Measurements from ENCODE around the gene PDGFD. TPM values are rescaled to one million over a fixed set of nuclear protein-coding genes. Genes with fewer than 3 reads are reported as not detected.

PDGFD gene
- total RNA-seq, 1 experiment from 2014 or later = 1.7 TPM

DNA sequence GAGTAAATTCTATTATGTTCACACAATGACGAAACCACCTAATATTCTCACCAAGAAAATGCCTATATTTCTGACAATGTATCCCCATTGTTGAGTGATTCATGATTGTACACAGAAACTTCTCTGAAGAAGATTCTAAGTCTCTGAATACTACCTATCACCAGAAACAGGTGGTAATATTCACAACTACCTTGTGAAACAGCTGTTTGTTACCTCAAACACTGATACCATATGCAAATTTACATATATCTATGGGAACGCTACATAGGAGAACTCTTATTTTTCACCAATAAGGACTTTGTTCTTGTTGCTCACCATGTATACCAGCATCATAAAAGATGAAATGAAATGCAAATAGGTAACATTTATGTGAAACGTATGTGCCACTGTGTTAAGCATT is 59.3 kb downstream of the PDGFD start:
- Histone ChIP-seq H2BK120ac (ENCODE audit: low read depth, low read length, poor library complexity, severe bottlenecking) (no peak overlapping the region), H3K4me1 (ENCODE audit: insufficient read depth, low read length) (no peaks in the 10 kb centered on the region), H3K14ac (ENCODE audit: insufficient read depth, low read length) (no peak overlapping the region), H3T11ph (ENCODE audit: low read length) (no peak overlapping the region), H2BK20ac (ENCODE audit: low read depth, low read length, poor library complexity, severe bottlenecking) (no peak overlapping the region), H2BK5ac (ENCODE audit: insufficient read length, low read length) (no peak overlapping the region), H3K79me2 (ENCODE audit: insufficient read depth, low read length) (no peaks in the 10 kb centered on the region), H3K4me2 (ENCODE audit: insufficient read depth, insufficient read length, low read length) (no peak overlapping the region), H4K91ac (ENCODE audit: insufficient read length, low read depth, low read length) (no peak overlapping the region), H3K23ac (ENCODE audit: insufficient read length, low read depth, low read length) (no peak overlapping the region), H3K18ac (ENCODE audit: insufficient read length, low read depth, low read length) (no peak overlapping the region), H3K23me2 (ENCODE audit: insufficient read length, low read depth, low read length, poor library complexity, severe bottlenecking) (no peaks in the 10 kb centered on the region), H2AFZ (ENCODE audit: low read length) (no peak overlapping the region), H2BK15ac (ENCODE audit: low read depth, low read length) (no peak overlapping the region), H2AK5ac (ENCODE audit: insufficient read length, low read length) (no peak overlapping the region), H2BK12ac (ENCODE audit: insufficient read length, low read depth, low read length) (no peak overlapping the region), H3K4ac (ENCODE audit: low read depth, low read length) (no peak overlapping the region), H3K56ac (ENCODE audit: insufficient read length, low read depth, low read length) (no peak overlapping the region), H4K8ac (replicated peaks; ENCODE audit: insufficient read length, low read depth, low read length) (no peak overlapping the region), H3K27ac (ENCODE audit: insufficient read length, low read depth, low read length) (no peak overlapping the region), H3K9me3 (ENCODE audit: control insufficient read depth, low read depth, low read length) (no peaks in the 10 kb centered on the region), H3K27me3 (ENCODE audit: insufficient read depth, low read length) (no peaks in the 10 kb centered on the region), H3K9ac (ENCODE audit: extremely low read depth, insufficient read length, low read length) (no peak overlapping the region), H4K20me1 (ENCODE audit: control insufficient read depth, insufficient read depth, insufficient read length) (no peaks in the 10 kb centered on the region), H4K5ac (ENCODE audit: insufficient read length, low read depth, low read length) (no peak overlapping the region), H3K79me1 (ENCODE audit: insufficient read depth, low read depth, low read length, poor library complexity, severe bottlenecking) (no peaks in the 10 kb centered on the region)
- DNase-seq = no peak
- TF ChIP-seq CTCF (conservative IDR thresholded peaks at IDR 0.05) = no peak
- H3K36me3 Mint-ChIP-seq (ENCODE audit: insufficient read depth in 1 of 3, low read depth in 3 of 3) = peaks cover 0 to 3% (median 0%) of the 10 kb centered on the region in 3 experiments; a peak in 1 of 7 replicates
- H3K27ac Mint-ChIP-seq = no peak overlapping the region
- no peaks in the 10 kb centered on the region for H3K27me3 Mint-ChIP-seq (ENCODE audit: low read depth)
- no peaks in the 10 kb centered on the region for H3K4me1 Mint-ChIP-seq
- H3K4me3 Mint-ChIP-seq = no peak overlapping the region
- no CpG with 5 or more reads among the region's 3 CpGs for WGBS (ENCODE audit: extremely low coverage, insufficient read length, low lambda C conversion rate)
- peaks cover 0 to 2% of the 10 kb centered on the region in 2 experiments; a peak in 2 of 5 replicates for H3K9me3 Mint-ChIP-seq
